Measurements from ENCODE around the gene RNF144A.

Gene RNF144A

GRCh38 chr2:6972067-6972710 is 55.0 kb downstream of the RNF144A start:
- Mint-ChIP-seq H3K36me3 (ENCODE audit: low read depth) (peaks cover 10% of the 10 kb centered on the region), H3K4me1 (ENCODE audit: low read depth) (no peaks in the 10 kb centered on the region), H3K9me3 (no peaks in the 10 kb centered on the region), H3K4me3 (no peak overlapping the region), H3K27ac (no peak overlapping the region), H3K27me3 (ENCODE audit: low read depth) (no peaks in the 10 kb centered on the region)

GRCh38 chr2:6973895-6974545 is 56.8 kb downstream of the RNF144A start:
- H3K27me3 Mint-ChIP-seq (ENCODE audit: low read depth): no peaks in the 10 kb centered on the region
- H3K4me3 Mint-ChIP-seq: no peak overlapping the region
- H3K9me3 Mint-ChIP-seq: peaks cover 6% of the 10 kb centered on the region
- no peaks in the 10 kb centered on the region for H3K4me1 Mint-ChIP-seq (ENCODE audit: low read depth)
- no peak overlapping the region for H3K27ac Mint-ChIP-seq
- H3K36me3 Mint-ChIP-seq (ENCODE audit: low read depth): peaks cover 20% of the 10 kb centered on the region

- no peak overlapping the region for H3K27ac Mint-ChIP-seq
- H3K36me3 Mint-ChIP-seq (ENCODE audit: low read depth): peaks cover 25% of the 10 kb centered on the region
- H3K9me3 Mint-ChIP-seq: peaks cover 16% of the 10 kb centered on the region
Measured at GRCh38 chr2:6975988-6976387, 58.8 kb downstream of the RNF144A start.

GRCh38 chr2:6977113-6977741 is 60.0 kb downstream of the RNF144A start:
- peaks cover 34% of the 10 kb centered on the region for H3K36me3 Mint-ChIP-seq (ENCODE audit: low read depth)
- no peaks in the 10 kb centered on the region for H3K27me3 Mint-ChIP-seq (ENCODE audit: low read depth)
- peaks cover 28% of the 10 kb centered on the region for H3K9me3 Mint-ChIP-seq
- no peaks in the 10 kb centered on the region for H3K4me1 Mint-ChIP-seq (ENCODE audit: low read depth)
- no peak overlapping the region for H3K27ac Mint-ChIP-seq
- no peak overlapping the region for H3K4me3 Mint-ChIP-seq

More at GRCh38 chr2:6975988-6976387, 58.8 kb downstream of the RNF144A start:
- Mint-ChIP-seq H3K4me3 (no peak overlapping the region), H3K27me3 (ENCODE audit: low read depth) (no peaks in the 10 kb centered on the region), H3K4me1 (ENCODE audit: low read depth) (no peaks in the 10 kb centered on the region)

- H3K9me3 Mint-ChIP-seq: peaks cover 28% of the 10 kb centered on the region
- H3K36me3 Mint-ChIP-seq (ENCODE audit: low read depth): peaks cover 34% of the 10 kb centered on the region
- H3K27ac Mint-ChIP-seq: no peak overlapping the region
- H3K4me3 Mint-ChIP-seq: no peak overlapping the region
- no peaks in the 10 kb centered on the region for H3K27me3 Mint-ChIP-seq (ENCODE audit: low read depth)
- H3K4me1 Mint-ChIP-seq (ENCODE audit: low read depth): no peaks in the 10 kb centered on the region
Measured at GRCh38 chr2:6977786-6978185, 60.6 kb downstream of the RNF144A start.

- H3K36me3 Mint-ChIP-seq (ENCODE audit: low read depth): peaks cover 30% of the 10 kb centered on the region
- no peaks in the 10 kb centered on the region for H3K4me1 Mint-ChIP-seq (ENCODE audit: low read depth)
Measured at GRCh38 chr2:6978991-6979390, 61.8 kb downstream of the RNF144A start.

GRCh38 chr2:6982449-6982848 is 65.2 kb downstream of the RNF144A start:
- H3K36me3 Mint-ChIP-seq (ENCODE audit: low read depth): peaks cover 28% of the 10 kb centered on the region
- no peaks in the 10 kb centered on the region for H3K27me3 Mint-ChIP-seq (ENCODE audit: low read depth)
- H3K9me3 Mint-ChIP-seq: peaks cover 28% of the 10 kb centered on the region
- H3K4me3 Mint-ChIP-seq: no peak overlapping the region
- H3K4me1 Mint-ChIP-seq (ENCODE audit: low read depth): peaks cover 2% of the 10 kb centered on the region
- H3K27ac Mint-ChIP-seq: no peak overlapping the region

More at GRCh38 chr2:6978991-6979390, 61.8 kb downstream of the RNF144A start:
- H3K27me3 Mint-ChIP-seq (ENCODE audit: low read depth): no peaks in the 10 kb centered on the region
- no peak overlapping the region for H3K27ac Mint-ChIP-seq
- no peak overlapping the region for H3K4me3 Mint-ChIP-seq
- H3K9me3 Mint-ChIP-seq: peaks cover 28% of the 10 kb centered on the region

- H3K36me3 Mint-ChIP-seq (ENCODE audit: low read depth): peaks cover 25% of the 10 kb centered on the region
- no peaks in the 10 kb centered on the region for H3K27me3 Mint-ChIP-seq (ENCODE audit: low read depth)
- peaks cover 4% of the 10 kb centered on the region for H3K4me1 Mint-ChIP-seq (ENCODE audit: low read depth)
- H3K9me3 Mint-ChIP-seq: peaks cover 28% of the 10 kb centered on the region
- no peak overlapping the region for H3K4me3 Mint-ChIP-seq
- no peak overlapping the region for H3K27ac Mint-ChIP-seq
Measured at GRCh38 chr2:6982934-6983589, 65.8 kb downstream of the RNF144A start.

- Mint-ChIP-seq H3K27me3 (ENCODE audit: low read depth) (no peaks in the 10 kb centered on the region), H3K4me1 (ENCODE audit: low read depth) (peaks cover 4% of the 10 kb centered on the region), H3K27ac (no peak overlapping the region), H3K9me3 (peaks cover 14% of the 10 kb centered on the region), H3K36me3 (ENCODE audit: low read depth) (peaks cover 15% of the 10 kb centered on the region), H3K4me3 (no peak overlapping the region)
Measured at GRCh38 chr2:6986301-6986911, 69.2 kb downstream of the RNF144A start.

GRCh38 chr2:6986912-6987361 is 69.7 kb downstream of the RNF144A start:
- H3K36me3 Mint-ChIP-seq (ENCODE audit: low read depth): peaks cover 10% of the 10 kb centered on the region
- no peak overlapping the region for H3K27ac Mint-ChIP-seq
- H3K4me3 Mint-ChIP-seq: no peak overlapping the region
- no peaks in the 10 kb centered on the region for H3K27me3 Mint-ChIP-seq (ENCODE audit: low read depth)
- peaks cover 4% of the 10 kb centered on the region for H3K4me1 Mint-ChIP-seq (ENCODE audit: low read depth)
- H3K9me3 Mint-ChIP-seq: peaks cover 8% of the 10 kb centered on the region

- Mint-ChIP-seq H3K9me3 (peaks cover 5% of the 10 kb centered on the region), H3K27me3 (ENCODE audit: low read depth) (no peaks in the 10 kb centered on the region), H3K36me3 (ENCODE audit: low read depth) (peaks cover 8% of the 10 kb centered on the region), H3K4me1 (ENCODE audit: low read depth) (peaks cover 3% of the 10 kb centered on the region), H3K27ac (no peak overlapping the region), H3K4me3 (no peak overlapping the region)
Measured at GRCh38 chr2:6990871-6991270, 73.7 kb downstream of the RNF144A start.

- Mint-ChIP-seq H3K27me3 (ENCODE audit: low read depth) (no peaks in the 10 kb centered on the region), H3K27ac (no peak overlapping the region), H3K9me3 (peaks cover 5% of the 10 kb centered on the region), H3K4me3 (no peak overlapping the region), H3K36me3 (ENCODE audit: low read depth) (peaks cover 10% of the 10 kb centered on the region), H3K4me1 (ENCODE audit: low read depth) (no peaks in the 10 kb centered on the region)
Measured at GRCh38 chr2:6992794-6993228, 75.6 kb downstream of the RNF144A start.

GRCh38 chr2:6993229-6993640 is 76.0 kb downstream of the RNF144A start:
- H3K27ac Mint-ChIP-seq: no peak overlapping the region
- H3K36me3 Mint-ChIP-seq (ENCODE audit: low read depth): peaks cover 10% of the 10 kb centered on the region

GRCh38 chr2:6993936-6994335 is 76.7 kb downstream of the RNF144A start:
- peaks cover 1% of the 10 kb centered on the region for H3K4me1 Mint-ChIP-seq (ENCODE audit: low read depth)
- peaks cover 10% of the 10 kb centered on the region for H3K36me3 Mint-ChIP-seq (ENCODE audit: low read depth)
- H3K27ac Mint-ChIP-seq: no peak overlapping the region

More at GRCh38 chr2:6993229-6993640, 76.0 kb downstream of the RNF144A start:
- peaks cover 5% of the 10 kb centered on the region for H3K9me3 Mint-ChIP-seq
- no peaks in the 10 kb centered on the region for H3K4me1 Mint-ChIP-seq (ENCODE audit: low read depth)
- H3K27me3 Mint-ChIP-seq (ENCODE audit: low read depth): no peaks in the 10 kb centered on the region
- H3K4me3 Mint-ChIP-seq: no peak overlapping the region

More at GRCh38 chr2:6993936-6994335, 76.7 kb downstream of the RNF144A start:
- peaks cover 5% of the 10 kb centered on the region for H3K9me3 Mint-ChIP-seq
- H3K4me3 Mint-ChIP-seq: no peak overlapping the region
- H3K27me3 Mint-ChIP-seq (ENCODE audit: low read depth): no peaks in the 10 kb centered on the region

Measured in T-helper 1 cell treated with Interleukin-12 subunit alpha and Interleukin-12 subunit beta and Interleukin-4 antibody, amounts not matched to agents 30 μg/mL and 1 μg/mL, for 36 hours (primary cell).